GM06990 (cell line): ENCODE measurements around the gene OR13C8.

ENCODE experiments used
- DNase-seq: peaks from one replicate; pipeline ENCODE4 v3.0.0-alpha.2; 2011; ENCODE audit not compliant: insufficient read length; ENCODE audit errors: extremely low read depth
- H3K27me3 ChIP-seq: replicated peaks from 2 replicates; pipeline ENCODE4 v1.6.0; 2011; ENCODE audit warnings: low read length; ENCODE audit not compliant: control insufficient read depth, insufficient read depth
- H3K36me3 ChIP-seq: 2 replicates; pipeline ENCODE4 v1.5.1; 2011; ENCODE audit warnings: low read length; ENCODE audit not compliant: control insufficient read depth, insufficient read depth
- H3K4me3 ChIP-seq: replicated peaks from 2 replicates; pipeline ENCODE4 v1.5.1; 2011; ENCODE audit warnings: low read depth, mild to moderate bottlenecking, control low read depth, low read length
- TF ChIP-seq, protein P1 (sequence below): IDR thresholded peaks from 2 replicates; pipeline ENCODE4 v1.5.1; 2011; ENCODE audit warnings: low read length, control low read depth, mild to moderate bottlenecking, inconsistent platforms; ENCODE audit not compliant: insufficient read depth, poor library complexity, severe bottlenecking

OR13C8 gene

DNA sequence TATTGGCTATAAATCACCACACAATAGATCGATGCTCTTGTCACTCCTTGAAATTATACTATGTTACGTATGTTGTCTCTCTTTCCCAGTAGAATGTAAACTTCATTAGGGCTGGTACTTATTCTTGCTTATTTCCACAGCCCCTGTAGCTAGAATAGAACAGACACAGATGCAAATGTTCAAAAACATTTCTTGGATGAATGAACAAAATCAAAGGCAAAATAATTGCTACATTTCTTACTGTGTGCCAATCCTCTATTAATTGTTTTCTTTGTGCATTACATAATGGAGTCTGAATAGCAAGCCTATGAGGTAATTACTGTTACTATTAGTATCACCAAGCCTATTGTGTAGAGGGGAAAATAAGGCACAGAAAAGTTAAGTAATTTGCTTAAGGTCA lies 37.2 kb downstream of the OR13C8 start:
- Histone ChIP-seq H3K27me3 (no peaks in the 10 kb centered on the region), H3K36me3 (no peaks in the 10 kb centered on the region), H3K4me3 (no peak overlapping the region)
- TF ChIP-seq, protein P1, sequence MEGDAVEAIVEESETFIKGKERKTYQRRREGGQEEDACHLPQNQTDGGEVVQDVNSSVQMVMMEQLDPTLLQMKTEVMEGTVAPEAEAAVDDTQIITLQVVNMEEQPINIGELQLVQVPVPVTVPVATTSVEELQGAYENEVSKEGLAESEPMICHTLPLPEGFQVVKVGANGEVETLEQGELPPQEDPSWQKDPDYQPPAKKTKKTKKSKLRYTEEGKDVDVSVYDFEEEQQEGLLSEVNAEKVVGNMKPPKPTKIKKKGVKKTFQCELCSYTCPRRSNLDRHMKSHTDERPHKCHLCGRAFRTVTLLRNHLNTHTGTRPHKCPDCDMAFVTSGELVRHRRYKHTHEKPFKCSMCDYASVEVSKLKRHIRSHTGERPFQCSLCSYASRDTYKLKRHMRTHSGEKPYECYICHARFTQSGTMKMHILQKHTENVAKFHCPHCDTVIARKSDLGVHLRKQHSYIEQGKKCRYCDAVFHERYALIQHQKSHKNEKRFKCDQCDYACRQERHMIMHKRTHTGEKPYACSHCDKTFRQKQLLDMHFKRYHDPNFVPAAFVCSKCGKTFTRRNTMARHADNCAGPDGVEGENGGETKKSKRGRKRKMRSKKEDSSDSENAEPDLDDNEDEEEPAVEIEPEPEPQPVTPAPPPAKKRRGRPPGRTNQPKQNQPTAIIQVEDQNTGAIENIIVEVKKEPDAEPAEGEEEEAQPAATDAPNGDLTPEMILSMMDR, result no peak
- DNase-seq, result no peak

- H3K4me3 ChIP-seq, result no peak overlapping the region
- H3K36me3 ChIP-seq, result no peaks in the 10 kb centered on the region
- DNase-seq, result no peak
- H3K27me3 ChIP-seq, result no peaks in the 10 kb centered on the region
- TF ChIP-seq, protein P1, result peak; percentile 16
These were observed 39.4 kb downstream of the OR13C8 start for GRCh38 chr9:104608336-104608735.

DNA sequence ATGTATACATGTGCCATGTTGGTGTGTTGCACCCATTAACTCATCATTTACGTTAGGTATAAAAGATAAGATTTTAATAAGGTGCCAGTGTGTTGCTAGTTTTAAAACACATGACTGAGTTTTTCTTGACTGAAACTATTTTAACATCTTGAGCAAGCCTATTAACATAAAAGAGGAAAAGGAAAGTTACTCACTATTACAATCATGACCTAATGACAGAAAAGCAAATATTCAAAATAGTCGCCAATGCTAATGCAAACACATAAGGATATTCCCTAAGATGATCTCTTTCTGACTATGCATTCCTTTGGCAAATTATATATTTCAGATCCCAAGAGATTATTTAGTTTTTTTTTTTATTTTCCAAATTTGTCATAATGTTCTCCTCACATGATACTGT lies 42.2 kb downstream of the OR13C8 start:
- TF ChIP-seq, protein P1, result no peak
- Histone ChIP-seq H3K4me3 (no peak overlapping the region), H3K36me3 (no peaks in the 10 kb centered on the region), H3K27me3 (no peaks in the 10 kb centered on the region)
- no peak for DNase-seq

- no peak for DNase-seq
- Histone ChIP-seq H3K4me3 (no peak overlapping the region), H3K36me3 (no peaks in the 10 kb centered on the region), H3K27me3 (no peaks in the 10 kb centered on the region)
- TF ChIP-seq, protein P1, result no peak
These were observed 48.5 kb downstream of the OR13C8 start for GRCh38 chr9:104617418-104617817.

DNA sequence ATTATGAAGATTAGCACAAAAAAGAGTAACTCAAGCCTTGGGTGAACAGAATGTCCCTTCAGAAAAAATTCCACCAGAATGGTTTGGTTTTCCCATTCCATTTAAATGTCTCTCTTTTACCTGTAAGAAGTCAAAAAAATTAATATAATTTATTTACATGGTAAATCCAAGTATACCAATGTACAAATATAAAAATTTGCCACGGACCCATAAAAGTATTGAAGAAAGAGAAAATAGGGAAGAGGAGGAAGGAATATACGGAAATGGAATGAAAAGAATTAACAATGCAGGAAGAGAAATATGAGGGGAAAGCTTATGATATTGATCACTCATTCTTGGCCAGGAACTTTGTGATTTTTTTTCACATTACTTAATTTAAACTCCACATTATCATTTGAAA lies 49.1 kb downstream of the OR13C8 start, which contains the start of gene OR13C9:
Gene OR13C9 (minus strand): TSS at position 101 of the 400 bp plus-strand sequence. CDS start 0 bp downstream, at position 101.
- no peaks in the 10 kb centered on the region for H3K36me3 ChIP-seq
- no peaks in the 10 kb centered on the region for H3K27me3 ChIP-seq
- TF ChIP-seq, protein P1, result no peak
- DNase-seq, result no peak
- H3K4me3 ChIP-seq, result no peak within 1 kb of the TSS
